Renal cortical epithelial cell (primary cell): ENCODE measurements around the gene CYP2W1. TPM values are rescaled to one million over a fixed set of nuclear protein-coding genes. Genes with fewer than 3 reads are reported as not detected.

ENCODE experiments used
- DNase-seq: peaks from one replicate; pipeline ENCODE4 v3.0.0-alpha.2; 2011; ENCODE audit warnings: low read depth
- total RNA-seq: library from RNA; depleted of rRNA; stranded (reverse); fragments of >200 nt; gene quantifications from 2 replicates; pipeline ENCODE4 v1.2.3, GENCODE V29; 2014

The CYP2W1 gene
- total RNA-seq, 1 donor from 2014 or later, result not detected

DNA sequence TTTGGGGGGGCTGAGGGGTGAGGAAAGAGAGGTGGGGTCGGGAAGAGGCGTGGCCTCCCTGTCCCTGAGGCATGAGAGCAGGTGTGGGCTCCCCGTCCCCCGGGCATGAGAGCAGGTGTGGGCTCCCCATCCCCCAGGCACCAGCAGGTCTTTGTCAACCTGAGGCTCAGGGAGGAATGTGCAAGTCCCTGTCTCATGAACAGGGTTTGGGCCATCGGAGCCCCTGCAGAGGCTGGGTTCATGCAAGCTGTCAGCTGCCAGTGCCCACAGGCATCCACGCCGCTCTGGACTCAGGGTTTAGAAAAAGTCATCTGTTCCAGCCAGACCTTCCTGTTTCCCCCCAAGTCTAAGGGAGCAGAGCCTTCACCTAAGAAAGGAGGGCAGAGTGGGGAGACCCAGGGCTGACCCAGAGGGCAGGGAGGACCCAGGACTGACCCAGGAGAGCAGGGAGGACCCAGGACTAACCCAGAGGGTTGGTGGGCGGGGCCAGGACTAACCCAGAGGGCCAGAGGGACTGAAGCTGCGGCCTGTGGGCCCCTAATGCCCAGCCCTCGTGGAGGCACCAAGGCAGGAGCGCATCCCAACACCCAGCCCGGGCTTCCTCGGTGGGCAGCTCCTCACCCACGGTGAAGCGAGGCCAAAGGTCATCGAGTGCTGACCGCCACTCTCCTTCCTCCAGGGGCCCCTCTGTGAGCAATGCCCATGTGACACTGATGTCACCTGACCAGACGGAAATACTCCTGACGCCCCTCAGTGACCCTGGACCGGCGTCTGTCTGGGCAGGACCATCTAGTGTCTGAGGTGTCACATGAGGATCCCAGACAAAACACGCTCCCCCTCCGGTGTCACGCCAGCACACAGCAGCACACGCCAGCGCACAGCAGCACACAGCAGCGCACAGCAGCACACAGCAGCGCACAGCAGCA is 32.5 kb downstream of the CYP2W1 start:
- DNase-seq, result no peak

DNA sequence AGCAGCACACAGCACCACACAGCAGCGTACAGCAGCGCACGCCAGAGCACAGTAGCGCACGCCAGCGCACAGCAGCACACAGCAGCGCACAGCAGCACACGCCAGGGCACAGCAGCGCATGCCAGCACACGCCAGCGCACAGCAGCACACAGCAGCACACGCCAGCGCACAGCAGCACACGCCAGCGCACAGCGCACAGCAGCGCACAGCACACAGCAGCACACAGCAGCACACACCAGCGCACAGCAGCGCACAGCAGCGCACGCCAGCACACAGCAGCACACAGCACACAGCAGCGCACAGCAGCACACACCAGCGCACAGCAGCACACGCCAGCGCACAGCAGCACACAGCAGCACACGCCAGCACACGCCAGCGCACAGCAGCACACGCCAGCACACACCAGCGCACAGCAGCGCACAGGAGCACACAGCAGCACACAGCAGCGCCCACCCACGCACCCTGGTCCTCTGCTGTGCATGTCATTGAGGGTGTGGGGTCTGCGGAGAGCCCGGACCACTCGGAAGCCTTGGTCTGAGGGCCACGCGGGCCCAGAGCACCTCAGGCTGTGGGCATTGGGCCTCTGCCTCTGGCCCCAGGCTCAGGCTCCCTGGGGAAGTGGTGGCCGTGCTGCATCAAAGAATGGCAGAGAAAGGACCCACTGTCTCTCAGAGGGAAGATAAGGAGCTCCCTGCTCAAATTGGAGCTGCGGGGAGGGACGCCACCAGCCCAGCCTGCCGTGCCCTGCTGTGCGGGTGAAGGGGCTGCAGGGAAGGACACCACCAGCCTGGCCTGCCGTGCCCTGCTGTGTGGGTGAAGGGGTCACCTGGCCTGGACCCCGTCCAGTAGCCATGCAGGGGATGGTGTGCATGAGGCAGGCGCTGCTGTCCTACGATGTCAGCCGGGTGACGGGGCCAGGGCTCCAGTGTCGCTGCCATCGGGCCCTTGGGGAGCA is 33.9 kb downstream of the CYP2W1 start:
- DNase-seq, result no peak

DNA sequence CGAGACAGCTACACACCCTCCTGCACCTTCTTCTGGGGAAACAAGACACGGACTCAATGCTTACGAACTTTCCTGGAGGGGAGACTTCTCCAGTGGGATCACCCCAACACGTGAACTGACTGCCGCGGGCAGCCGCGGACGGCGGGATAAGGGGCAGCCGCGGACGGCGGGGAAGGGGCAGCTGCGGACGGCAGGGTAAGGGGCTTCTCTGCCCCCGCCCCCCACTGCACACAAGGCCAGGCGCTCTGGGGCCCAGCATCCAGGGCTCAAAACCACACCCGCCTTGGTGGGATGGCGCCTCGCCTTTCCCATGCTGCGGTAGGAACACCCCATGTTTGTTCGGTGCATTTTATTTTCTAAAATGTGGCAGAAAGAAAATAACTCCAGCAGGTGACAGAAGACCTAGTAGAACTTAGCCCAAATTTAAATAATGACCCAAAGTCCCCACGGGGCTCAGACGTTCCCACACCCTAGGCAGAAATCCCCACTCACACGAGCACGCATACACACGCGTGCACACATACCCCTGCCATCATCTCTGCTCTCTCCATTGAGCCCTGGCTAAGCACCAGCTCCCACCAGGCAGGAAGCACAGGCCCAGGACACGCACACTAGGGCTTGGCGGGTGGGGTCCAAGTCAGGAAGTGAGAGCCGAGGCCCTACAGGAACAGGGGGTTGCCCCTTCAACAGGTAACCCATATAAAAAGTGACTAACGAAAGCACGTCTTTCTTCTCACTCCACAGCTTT is 34.8 kb downstream of the CYP2W1 start:
- DNase-seq, result no peak

DNA sequence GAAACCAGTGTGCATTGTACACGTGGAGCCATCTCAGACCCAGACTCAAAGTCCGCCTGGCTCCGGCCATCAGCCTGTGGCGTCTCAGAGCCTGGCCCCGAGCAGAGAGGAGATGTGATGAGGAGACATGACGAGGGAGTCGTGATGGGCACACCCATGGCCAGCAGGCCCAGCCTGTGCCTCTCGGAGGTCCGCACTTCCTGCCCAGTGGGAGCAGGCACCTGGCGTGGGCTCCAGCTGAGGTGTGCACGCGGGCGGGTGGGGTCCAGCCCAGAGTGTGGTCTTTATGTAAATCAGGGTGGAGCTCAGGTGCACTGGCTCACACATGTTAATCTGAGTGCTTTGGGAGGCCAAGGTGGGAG is 35.3 kb downstream of the CYP2W1 start:
- DNase-seq, result no peak

DNA sequence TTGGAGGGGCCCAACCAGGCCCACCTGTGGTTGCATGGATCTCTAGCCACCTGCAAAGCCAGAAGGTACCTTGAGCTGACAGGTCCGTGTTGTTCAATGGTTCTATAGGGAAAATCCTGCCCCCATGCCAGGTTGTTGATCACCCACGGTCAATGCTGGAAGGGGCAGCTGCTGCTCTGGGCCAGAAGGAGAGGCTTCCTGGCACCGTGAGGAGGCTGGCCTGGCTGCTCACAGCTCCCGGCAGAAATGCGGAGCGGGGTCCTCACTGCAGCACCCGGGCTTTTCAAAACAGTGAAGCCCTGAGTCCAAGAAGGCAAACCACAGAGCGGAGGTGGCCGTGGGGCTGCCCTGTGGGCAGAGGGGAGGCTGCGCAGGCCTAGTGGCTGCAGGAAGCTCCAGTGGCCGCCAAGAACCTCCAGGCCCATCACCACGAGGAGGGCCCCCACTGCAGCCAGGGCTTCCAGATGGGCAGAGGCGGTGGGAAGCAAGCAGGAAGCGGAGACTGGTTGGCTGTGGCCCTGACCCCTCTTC is 36.3 kb downstream of the CYP2W1 start:
- DNase-seq, result no peak

DNA sequence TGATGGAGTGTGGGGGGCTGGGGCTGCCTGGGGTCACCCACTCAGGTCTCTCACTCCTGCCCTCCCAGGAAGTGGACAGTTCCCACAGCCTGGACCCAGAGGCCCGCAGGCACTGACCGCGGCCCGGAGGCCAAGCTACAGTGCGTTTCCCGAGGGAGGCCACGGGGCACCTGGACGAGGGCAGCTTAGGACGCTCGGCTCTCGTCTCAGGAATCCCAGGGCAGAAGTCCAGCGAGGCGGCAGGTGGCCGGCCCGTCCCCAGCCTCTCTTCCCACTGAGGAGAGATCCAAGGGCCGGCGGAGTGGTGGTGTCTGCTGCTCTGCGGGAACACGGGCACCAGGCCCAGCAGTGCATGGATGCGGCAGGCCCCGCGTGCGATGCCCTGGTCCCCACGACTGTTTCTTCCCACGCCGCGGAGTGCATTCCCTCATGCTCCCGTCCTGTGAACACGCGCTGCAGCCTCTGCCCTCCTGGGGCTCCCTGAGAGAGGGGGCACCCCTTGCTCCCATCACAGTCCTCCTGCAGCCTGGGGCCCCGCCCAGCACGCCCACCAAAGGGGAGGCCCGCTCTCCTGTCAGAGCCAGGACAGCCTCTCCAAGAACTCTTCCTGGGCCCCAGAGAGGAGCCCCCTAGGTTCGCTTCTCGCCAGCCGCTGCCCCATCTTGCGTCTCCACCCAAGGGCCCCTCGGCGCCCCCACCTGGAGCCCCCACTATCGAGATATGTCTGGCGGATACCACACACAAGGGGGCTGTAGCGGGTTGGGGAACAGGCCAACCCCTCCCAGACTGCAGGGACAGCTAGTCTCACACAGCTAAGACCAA is 37.0 kb downstream of the CYP2W1 start:
- DNase-seq, result no peak

DNA sequence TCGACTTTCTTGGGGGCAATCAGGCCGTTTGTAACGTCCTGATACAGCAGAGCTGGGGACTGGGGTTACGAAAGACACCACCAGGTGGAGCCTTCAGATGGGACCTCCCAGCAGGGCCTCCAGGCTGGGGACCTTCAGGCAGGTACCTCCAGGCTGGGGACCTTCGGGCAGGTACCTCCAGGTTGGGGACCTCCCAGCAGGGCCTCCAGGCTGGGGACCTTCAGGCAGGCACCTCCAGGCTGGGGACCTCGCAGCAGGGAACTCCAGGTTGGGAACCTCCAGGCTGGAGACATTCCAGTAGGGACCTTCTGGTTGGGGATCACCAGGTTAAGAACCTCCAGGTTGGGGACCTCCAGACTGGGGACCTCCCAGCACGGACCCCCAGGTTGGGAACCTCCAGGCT is 37.9 kb downstream of the CYP2W1 start:
- no peak for DNase-seq

DNA sequence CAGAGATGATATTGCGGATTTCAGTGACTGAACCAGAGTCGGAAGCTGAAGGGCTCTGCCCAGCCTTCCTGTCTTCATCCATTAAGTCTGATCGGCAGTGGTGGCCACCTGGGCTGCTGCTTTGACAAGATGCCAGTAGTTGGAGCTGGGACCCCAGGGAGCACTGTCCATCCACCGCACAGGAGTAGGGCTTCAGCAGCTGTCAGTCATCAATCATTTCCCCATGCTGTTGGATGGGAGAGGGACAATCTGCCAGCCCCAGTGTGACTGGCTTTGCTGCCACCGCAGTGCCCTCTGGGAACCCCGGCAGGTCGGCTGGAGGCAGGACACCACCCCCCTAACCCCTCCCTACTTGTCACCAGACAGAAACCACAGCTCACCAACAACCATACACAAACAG is 38.4 kb downstream of the CYP2W1 start:
- no peak for DNase-seq

DNA sequence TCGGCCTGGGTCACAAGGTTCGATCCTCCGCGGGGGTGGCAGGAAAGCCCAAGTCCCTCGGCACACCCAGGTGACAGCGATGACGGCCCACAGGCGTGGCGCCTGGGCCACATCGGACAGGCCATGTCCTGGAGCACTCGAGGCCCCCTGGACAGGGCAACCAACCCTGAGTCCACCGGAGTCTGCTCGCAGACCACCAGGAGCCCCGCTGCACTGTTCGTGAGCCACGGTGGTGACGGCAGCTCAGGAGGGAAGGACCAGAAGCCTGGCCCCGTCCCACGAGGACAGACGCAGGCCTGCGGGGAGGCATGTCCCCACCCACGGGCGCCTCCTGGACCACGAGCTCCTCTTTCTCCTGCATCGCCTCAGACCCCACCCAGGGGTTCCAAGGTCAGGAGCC is 39.0 kb downstream of the CYP2W1 start:
- no peak for DNase-seq

DNA sequence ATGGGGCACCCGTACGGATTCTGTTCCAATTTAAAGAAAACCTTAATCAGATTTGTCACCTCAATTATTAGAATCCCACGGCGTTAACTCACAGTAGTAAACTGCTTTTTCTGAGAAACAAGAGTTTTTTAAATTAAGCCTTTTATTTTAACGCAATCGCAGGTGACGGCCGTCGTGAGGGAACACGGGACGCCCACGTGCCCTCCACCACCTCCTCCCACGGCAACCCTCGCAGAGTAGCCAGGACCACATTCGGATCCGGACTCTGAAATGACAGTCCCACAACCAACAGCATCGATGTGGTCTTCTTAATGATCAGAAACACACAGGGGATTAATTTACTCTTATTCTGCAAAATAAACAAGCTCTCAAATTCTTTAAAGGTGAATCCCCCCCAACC is 39.4 kb downstream of the CYP2W1 start:
- DNase-seq, result no peak

DNA sequence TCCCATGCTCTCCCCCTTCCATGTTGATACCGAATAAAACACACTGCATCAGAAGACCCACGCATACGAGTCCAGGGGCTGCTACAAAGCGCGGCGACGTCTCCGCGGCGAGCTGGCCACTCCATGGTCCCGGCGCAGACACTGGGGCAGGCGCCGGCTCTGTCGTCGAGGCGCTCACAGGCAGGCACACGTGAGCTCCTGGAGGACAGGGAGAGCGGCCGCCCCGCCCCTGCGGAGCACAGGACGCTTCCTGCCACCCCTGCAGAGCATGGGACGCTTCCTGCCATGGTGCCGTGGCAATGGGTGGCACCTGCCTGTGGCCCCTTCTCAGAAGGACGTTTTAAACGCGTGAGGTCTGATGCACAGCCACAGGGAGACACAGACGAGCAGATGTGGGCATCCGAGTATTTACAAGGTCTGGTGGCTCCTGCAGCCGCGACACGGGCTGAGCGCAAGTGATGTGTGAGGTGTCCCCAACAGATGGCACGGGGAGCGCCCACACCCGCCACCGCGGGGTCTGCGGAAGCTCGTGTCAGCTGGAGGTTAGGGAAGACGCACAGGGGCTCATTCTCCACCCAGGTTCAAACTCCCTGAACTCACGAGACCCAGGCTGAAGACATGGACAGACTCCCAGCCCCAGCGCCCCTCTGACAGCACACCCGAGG is 40.0 kb downstream of the CYP2W1 start:
- DNase-seq, result no peak

DNA sequence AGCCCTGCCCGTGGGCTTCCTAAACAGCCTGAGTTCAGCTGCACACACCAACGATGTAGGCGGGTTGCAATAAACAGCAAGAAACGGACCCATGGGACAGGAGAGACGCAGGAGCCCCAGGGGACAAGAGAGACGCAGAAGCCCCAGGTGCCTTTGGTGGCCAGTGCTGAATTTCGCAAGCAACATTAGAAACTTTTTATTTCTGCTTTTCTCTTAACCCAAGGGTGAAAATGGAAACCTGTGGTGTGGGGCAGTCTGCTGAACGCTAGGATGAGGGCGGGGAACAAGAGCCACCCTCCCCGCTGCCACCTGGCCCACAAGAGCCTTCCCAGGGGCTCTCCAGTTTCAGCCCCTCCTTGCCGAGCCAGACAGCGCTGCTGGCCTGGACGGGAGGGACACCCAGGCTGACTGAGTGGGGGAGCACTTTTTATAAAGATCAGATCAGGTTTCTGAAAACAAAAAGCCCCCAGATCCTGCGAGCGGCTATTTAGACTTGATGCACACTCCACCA is 41.4 kb downstream of the CYP2W1 start:
- DNase-seq, result no peak

DNA sequence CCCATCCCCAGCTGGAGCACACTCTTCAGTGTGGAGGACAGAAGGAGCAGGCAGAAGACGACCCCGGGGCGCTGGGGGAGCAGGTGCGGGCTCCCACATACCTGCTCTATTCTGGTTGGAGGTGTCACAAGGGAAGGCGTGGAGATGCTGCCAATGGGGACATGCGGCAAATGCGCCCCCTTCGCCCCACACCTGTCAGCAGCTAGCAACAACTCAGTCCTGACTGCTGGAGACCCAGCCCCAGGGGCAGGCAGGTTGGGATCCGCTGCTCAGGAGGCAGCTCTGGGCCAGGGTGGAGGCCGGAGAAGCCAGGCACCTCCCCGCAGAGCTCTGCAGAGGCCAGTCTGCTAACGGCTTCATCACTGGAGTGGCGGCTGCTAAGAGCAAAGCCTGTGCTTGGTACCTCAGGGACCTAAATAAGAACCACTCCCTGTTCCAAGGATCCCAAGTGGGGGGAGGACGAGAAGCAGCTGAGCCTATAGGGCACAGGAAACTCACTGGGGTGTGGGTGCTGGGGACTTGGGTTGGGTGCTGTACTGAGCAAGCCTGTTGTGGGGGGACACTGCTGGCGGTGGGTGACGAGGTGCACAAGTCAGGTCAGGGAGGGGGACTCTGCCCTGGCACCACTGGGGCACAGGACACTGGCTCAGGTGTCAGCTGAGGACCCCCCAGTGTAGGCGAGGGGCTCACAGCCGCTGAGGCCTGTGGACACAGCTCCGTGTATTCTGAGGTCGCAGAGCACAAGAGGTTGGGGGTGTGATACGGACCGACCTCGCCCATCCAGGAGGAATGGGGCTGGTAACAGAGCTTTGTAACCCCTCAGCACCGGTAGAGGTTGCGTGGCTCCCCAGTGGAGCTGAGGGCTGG is 42.1 kb downstream of the CYP2W1 start:
- DNase-seq, result no peak

DNA sequence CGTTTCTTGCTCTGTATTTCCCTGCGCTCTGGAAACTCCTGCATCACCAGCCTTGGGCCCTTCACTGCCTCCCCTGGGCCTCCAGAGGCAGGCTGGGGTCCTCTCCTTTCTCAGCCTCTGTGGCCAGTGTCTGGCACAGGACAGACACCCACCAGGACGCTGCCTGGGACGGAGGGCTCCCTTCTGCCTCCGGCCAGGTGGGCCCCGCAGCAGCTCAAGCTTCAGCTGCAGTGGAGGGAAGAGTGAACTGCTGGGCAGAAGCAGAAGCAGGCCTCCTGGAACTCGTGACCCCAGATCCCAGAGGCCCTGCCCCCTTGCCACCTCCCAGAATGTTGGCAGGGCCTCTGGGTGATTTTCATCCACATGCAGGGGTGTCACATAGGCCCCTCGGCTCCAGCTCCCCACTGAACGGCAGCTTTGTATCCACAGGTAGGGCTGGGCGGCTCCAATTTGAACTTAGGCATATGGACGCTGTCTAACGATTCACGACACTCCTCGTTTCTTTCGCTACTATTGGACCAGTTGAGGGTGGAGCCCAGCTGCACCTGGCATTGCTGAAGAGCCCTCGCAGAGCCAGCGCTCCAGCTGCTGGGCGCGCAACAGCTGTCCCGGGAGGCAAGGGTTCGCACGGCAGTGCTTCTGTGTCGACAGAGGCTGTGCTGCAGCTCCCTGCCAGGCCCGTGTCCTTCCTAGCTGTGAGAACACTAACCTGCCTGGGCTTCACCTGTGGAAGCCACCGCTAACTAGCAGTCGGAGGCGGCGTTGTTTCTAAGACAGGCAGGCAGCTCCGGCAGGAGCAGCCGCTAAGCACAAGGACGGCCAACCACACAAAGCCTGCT is 43.0 kb downstream of the CYP2W1 start:
- DNase-seq, result no peak

DNA sequence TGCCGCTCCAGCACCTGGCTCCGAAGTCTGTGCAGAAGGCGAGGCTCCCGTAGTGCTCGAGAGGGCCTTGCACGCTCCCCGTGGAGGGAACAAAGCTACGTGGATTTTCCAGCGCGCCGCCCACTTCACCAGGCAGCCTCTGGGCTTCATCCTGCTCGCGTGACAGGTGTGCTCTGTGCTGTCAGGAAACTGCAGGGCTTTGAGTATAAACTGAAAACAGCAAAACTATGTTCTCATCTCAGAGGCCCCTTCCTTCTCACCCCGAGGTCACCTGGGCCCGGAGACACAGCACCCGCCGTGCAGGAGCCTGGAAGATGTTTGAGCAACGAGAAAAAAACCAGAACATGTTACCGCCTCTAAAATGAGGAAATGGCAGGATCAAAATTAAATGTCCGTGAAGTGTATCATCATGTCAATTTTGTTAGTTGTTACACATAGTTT is 43.8 kb downstream of the CYP2W1 start:
- DNase-seq, result no peak

DNA sequence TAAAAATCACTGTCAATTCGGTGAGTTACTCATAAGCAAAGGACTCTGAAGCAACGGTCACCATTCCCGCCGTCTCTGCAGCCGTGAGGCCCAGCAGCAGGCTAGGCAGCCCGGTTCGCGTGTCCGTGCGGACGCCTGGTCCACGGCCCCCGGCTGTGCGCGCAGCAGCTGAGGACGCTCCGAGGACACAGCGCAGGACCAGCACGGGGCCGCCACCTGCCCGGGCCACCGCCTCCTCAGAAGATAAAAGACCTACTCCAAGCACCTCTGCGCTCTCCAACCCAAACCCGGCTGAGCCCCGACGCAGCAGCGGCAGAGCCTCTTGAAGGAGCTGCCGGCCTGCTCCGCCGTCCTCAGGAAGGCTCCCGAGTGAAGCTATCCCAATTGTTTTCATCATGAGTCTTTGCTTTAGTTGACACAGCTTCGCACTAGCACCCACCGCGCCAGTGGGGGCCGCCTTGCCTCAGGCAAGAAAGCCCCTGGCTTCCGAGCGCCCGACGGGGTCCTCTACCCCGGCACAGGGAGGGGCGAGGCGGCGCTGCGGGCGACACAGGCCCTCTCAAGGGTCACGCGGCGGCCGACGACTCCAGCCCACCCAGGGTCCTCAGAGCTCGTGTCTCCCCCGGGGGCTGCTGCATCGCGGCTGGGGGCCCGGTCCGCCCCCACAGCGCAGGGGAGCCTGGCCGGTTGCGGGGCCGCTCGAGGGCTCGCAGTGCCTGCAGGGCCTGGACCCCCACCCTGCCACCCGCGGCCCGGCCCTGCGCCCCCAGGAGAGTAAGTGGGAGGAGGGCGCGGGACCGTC is 44.5 kb downstream of the CYP2W1 start:
- DNase-seq, result peak; percentile 23
